GM18870 (cell line): ENCODE data around the gene RAB10.
"Not testable (repeated sequence)": the region's sequence is repeated elsewhere in the genome, so short reads cannot be mapped to it uniquely, and the experiment has no call there.

Source experiments
- ATAC-seq: cut with Tn5 transposase; IDR thresholded peaks from one replicate; pipeline ENCODE4 v1.9.1; 2021; ENCODE audit warnings: moderate library complexity; ENCODE audit not compliant: unreplicated experiment

Gene RAB10

DNA sequence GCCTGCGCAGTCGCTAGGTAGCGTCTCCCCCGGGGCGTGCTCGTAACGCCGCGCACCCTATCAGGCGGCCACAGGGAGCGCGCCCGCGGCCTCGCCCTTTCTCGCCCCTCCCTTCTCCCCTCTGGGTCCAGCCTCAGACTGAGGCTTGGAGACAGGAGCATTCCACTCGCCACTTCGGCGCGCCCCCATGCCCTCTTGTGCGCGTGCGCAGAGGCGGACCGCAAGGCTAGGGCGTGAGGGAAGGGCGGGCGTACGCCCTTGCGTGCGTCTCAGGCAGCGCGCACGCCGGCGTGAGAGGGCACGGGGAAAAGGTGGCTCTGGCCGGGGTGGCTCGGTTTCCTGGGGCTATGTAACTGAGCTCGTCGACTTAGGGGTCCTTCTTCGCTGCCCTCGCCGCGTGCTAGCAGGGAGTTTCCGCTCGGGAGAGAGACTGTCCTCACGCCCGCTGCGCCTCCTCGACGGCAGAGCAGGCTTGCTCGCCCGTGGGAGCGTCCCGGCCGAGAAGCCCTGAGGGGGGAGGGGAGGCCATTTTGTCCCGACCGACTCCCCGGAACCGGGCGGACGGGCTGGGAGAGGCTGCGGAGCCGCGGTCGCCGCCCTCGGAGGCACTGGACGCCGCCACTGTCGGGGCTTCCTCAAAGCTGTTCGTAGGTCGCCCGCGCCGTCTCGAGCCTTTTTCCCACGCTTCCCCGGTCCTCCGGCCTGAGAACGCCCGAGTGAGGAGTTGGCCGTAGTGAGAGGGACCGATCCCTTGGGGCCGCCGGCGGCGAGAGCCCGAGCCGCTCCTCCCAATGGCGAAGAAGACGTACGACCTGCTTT, at the start of gene RAB10:
Gene RAB10, plus strand, starts transcription at position 267 of the 819 bp plus-strand sequence. Its CDS starts 525 bp downstream, at position 792.
- ATAC-seq, result peak; percentile 79

DNA sequence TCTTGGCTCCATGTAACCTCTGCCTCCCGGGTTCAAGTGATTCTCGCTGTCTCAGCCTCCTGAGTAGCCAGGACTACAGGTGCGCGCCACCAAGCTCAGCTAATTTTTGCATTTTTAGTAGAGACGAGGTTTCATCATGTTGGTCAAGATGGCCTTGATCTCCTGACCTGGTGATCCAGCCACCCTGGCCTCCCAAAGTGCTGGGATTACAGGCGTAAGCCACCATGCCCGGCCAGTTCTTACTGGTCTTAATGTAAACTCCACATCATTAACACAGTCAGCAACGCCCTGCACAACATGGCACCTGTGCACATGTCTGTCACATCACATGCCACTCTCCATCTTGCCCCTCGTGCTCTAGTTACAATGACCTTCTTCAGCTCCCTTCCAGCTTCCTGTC, 45.8 kb upstream of the RAB10 start:
- ATAC-seq, result no peak

DNA sequence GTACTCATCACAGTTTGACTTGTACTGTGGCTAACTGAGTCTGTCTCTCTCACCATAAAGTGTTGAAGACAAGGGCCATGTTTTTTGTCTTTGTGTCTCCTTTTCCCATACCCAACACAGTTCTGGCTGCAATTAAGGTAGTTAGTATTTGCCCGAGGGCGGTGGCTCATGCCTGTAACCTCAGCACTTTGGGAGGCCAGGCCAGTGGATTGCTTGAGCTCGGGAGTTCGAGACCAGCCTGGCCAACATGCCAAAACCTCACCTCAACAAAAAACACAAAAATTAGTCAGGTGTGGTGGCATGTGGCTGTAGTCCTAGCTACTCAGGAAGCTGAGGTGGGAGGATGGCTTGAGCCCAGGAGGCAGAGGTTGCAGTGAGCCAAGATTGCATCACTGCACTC, 44.7 kb upstream of the RAB10 start:
- ATAC-seq, result no peak

DNA sequence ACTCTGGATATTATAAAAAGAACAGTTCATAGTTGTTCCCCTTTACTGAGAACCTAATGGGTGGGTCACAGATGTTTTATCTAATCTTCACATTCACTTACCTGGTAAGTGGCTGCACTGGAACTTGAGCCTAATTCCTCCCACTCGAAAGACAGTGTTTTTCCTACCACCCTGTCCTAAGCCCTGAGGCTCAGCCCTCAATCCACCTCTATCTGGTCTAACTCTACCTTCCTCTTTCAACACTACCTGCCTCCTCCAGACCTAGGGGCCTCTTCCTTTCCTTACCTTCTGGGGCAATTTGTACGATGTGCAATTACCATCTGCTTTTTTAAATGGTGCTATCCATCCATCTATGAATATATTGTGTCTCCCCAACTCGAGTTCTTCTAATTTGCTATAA, 41.9 kb upstream of the RAB10 start:
- ATAC-seq, result no peak

DNA sequence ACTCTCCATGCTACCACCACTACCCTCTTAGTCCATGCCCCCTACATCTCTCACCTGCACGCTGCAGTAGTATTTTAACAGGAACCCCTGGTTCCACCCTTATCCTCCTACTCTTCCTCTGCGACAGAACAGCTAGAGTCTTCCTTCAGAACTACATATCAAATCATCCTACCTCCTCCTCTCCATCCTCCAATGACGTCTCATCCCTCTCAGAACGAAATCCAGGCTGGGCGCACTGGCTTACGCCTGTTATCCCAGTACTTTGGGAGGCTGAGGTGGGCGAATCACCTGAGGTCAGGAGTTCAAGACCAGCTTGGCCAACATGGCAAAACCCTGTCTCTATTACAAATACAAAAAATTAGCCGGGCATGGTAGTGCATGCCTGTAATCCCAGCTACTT, 41.3 kb upstream of the RAB10 start:
- no peak for ATAC-seq

DNA sequence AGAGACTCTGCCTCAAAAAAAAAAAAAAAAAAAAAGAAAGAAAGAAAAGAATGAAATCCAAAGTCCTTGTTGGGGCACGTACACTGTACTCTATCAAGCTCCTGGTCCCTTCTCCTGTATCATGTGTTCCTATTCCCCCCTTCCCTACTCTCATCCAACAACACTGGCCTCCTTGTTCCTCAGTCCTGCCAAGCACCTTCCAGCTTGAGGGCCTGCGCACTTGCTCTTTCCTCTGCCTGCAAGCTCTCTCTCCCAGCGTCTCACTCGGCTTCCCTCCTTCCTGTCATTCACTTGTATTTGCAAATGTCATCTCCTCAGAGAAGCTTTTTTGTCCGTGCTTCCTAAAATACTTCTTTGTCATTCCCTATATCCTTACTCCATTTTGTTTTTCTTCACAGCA, 40.8 kb upstream of the RAB10 start:
- no peak for ATAC-seq

DNA sequence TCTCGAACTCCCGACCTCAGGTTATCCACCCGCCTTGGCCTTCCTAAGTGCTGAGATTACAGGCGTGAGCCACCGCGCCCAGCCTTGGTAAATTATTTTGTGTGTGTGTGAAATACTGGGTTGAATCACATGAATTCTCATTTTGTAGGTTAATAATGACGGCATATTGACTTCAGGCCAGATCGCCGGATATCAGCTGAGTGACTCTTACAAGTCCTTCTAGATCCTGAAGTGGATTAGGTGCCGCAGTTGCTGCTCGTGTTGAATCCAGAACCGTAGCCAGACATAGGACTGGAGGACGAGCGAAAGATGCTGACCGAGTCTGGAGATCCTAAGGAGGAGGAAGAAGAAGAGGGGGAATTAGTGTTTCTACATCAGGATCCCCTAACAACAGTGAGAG, 39.4 kb upstream of the RAB10 start:
- ATAC-seq, result no peak

DNA sequence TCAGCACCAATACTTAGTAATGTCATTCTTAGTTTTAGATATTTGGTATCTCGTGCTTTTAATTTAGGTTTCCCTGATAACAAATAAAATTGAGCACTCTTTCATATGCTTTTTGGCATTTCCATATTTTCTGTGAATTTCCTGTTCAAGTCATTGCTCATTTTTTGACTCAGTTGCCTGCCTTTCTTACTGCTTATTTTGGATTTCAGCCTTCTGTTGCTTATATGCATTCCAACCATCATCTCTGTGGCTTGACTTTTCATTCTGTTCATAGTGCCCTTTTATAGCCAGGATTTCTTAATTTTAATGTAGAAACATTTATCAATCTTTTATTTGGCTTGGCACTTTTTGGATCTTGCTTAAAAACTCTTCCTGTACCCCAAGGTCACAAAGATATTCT, 37.0 kb upstream of the RAB10 start:
- no peak for ATAC-seq

DNA sequence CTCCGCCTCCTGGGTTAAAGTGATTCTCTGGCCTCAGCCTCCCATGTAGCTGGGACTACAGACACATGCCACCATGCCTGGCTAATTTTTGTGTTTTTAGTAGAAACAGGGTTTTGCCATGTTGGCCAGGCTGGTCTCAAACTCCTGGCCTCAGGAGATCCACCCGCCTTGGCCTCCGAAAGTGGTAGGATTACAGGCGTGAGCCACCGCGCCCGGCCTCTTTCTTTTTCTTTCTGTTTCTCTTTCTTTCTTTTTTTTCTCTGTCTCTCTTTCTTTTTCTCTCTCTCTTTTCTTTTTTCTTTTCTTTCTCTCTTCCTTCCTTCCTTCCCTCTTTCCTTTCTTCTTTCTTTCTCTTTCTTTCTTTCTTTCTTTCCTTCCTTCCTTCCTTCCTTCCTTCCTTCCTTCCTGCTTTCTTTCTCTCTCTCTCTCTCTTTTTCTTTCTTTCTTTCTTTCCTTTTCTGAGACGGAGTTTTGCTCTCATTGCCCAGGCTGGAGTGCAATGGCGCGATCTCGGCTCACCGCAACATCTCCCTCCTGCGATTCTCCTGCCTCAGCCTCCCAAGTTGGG, 35.0 kb upstream of the RAB10 start:
- ATAC-seq, result not testable (repeated sequence)

DNA sequence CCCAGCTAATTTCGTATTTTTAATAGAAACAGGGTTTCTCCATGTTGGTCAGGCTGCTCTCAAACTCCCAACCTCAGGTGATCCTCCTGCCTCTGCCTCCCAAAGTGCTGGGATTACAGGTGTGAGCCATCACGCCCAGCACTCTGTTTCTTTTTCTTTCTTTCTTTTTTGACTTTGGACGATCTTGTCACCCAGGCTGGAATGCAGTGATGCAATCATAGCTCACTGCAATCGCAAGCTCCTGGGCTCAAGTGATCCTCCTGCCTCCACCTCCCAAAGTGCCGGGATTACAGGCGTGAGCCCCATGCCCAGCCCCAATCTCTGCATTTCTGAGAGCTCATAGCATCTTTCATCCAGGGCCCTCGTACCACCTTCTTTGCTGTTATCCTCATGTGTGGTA, 34.5 kb upstream of the RAB10 start:
- ATAC-seq, result not testable (repeated sequence)

DNA sequence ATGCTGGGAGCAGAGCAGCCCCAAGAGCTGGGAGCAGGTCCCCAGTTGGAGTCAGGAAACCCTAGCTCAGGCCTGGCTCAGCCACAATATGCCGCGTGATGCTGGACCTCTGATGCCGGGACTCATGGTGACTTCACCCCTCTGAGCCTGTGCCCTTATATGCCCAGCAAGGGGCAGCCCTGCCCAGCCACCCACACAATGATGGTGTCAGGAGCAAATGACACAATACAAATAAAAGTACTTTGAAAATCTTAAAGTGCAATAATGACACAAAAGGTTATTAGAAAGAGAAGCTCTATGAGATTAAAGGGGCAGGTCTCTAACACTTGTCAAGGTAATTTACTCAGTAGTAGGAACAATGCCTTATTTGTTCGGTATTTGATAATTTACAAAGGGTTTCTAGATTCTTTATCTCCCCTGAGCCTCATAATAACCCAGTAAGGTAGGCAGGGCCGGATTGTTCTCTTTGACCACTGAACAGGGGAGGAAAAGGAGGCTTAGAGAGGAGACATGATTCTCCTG, 33.3 kb upstream of the RAB10 start:
- ATAC-seq, result no peak

DNA sequence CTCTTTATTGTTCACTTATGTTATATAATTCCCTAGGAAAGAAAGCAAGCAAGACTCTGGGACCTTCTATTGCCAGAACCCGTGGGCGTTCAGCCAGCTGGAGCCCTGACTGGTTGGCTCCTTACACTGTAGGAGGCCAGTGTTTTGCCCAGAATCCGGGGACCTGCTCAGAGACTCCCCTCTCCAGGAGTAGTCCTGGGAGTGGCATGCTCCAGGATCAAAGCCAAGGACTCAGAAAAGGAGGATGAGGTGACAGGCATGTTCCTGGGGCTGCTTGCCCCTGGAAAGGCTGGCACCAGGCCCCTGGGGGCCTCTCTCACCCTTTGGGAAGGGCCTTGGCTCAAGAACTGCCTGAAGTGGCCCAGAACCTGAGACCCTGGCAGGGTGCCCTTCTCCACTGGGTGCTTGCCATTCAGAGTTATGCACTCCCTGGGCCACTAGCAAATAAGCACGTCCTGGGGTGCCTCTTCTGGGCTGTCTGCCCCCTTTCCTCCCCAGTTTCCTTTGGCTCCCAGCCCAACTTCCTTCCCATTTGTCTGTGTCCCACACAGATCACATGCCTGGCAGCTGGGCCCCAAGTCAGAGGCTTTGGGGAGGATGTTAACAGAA, 32.0 kb upstream of the RAB10 start:
- ATAC-seq, result no peak

DNA sequence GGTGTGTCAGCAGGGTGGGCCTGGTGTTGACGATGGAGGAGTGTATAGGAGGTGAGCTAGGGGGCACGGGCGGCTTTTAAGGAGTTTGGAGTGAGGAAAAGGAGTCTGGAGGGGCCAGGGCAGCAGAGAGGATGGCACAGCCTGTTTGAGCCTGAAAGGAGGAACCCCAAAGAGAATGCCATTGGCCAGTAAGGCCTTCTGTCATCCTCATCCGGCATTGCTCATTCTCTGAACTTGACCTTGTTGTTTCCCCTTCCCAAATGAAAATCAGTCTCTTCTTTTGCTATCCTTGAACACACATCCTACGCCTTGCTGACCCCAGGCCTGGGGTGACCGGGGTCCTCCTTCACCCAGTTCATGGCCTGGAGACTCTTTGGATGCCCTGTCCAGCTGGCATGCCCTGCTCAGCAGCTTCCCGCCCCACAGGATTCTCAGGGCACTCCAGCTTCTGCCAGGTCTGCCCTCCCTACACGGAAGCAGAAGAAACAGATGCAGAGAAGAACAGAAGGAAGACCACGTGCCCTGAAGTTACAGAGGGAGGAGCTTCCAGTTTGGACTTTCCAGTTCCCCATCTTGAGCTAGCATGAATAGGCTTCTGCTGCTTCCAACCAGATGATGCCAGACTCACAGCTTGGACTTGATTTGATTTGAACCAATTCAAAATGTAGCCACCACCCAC, 31.1 kb upstream of the RAB10 start:
- no peak for ATAC-seq

DNA sequence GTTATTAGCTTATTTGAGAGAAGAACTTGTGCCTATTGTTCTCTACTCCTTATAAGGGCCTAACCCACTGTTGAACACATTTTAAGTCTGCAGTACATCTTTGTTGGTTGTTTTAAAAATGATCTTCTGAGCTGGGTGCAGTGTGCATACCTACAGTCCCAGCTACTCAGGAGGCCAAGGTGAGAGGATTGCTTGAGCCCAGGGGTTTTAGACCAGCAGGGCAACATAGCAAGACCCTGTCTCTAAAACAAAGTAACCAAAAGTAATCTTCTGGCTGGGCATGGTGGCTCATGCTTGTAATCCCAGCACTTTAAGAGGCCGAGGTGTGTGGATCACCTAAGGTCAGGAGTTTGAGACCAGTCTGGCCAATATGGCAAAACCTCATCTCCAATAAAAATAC, 25.8 kb upstream of the RAB10 start:
- no peak for ATAC-seq

DNA sequence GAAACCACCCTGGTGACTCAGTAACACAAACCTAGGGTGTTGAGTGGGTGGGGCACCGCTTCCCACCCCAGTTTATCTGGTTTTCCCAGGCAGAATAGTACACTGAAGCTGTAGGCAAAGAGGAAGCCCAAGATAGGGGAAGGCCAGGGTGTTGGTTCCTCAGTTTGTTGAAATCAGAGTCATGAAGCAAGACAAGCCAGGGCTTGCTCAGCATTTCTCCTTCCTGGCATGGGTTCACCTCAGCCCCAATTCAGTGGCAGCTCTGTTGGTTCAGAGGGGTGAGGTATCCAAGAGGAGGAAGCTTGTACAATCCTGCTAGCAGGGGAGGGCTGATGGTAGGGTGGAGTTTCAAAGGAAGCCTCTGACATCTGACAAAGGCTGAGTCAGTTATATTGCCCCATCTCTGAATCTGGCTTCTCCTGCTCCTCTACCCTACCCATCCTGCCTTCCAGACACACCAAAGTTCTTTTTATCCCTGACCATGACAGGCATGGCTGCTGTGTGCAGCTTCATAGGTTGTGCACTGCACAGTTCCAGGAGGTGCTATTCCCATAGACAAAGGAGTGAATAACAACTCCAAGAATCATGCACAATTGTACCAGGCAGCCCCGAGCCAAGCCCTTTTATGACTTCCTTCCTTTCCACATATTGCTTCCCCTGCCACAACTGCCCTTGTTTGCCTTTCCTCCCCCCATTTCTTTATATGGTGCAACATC, 24.9 kb upstream of the RAB10 start:
- no peak for ATAC-seq

DNA sequence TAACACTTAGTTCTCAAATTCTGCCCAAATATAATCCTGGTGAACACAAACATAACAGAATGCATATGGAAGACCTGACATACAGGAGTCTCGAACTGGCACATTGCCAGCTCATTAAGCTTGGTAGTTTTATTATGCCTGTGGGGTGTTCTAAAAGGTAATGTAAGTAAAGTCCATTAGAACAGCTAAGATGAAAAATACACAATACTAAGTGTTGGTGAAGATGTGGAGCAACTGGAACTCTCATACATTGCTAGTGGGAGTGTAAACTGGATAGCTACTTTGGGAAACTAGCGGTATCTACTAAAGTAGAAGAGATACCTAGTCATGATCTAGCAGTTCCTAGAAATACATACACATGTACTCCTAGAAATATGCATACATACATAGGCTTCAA, 24.3 kb upstream of the RAB10 start:
- ATAC-seq, result no peak

DNA sequence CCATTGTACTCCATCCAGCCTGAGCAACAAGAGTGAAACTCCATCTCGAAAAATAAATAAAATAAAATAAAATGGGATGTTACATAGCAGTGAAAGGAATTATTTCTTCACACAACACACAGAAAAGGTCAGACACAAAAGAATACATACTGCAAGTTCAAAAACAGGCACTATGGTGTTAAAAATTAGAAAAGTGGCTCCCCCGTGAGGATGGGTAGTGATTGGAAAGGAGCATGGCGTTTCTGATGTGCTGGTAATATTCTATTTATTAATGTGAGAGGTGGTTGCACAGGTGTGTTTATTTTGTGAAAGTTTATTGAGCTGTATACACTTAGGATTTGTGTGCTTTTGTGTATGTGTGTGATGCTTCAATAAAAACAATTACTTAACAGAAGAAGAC, 22.9 kb upstream of the RAB10 start:
- ATAC-seq, result no peak

DNA sequence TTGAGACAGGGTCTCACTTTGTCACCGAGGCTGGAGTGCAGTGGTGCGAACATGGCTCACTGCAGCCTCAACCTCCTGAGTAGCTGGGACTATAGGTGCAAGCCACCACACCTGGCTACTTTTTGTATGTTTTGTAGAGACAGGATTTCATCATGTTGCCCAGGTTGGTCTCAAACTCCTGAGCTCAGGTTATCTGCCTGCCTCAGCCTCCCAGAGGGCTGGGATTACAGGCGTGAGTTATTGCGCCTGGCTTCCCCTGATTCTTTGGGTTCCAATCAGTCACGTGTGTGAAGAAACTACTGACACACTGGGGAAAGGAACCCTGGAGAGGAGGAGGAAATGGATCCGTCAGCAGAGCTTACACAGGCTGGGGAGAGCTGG, 22.3 kb upstream of the RAB10 start:
- ATAC-seq, result no peak

DNA sequence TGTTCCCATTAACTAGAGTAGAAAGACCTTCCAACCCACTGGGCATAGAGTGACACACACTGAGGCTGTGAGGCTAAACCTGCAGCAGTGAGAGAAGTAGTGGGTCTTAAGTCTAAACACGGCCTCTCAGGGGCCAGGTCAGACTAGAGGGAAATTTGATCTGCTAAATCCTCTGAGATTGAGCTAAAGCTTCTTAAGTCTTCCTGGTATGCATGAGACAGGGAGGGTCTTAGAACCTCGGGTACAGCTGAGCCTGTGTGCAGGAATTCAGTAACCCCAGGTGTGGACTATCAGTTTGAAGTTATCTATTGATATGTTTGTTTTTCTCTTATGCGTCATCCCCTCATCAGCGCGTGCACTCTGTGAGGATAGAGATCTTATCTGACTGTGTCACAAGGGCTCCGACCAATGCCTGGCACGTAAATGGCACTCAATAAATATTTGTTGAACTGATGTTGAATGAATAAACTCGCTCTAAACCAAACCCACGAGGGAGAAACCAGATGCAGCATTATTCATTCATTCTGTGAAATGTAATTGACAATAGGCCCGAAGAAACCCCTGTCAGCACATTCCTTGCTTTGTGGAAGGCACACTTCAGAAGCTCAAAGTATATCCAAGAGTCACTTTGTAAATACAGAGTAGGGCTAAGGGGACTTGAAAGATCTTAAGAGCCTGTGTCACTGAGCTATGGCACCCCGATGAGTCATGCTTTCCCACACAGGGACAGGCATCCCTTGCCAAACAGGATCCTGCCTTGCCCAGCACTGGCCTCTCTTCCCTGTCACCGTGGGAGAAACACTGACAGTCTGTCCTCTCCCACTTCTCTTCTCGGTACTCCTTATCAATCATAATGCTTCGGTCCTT, 21.7 kb upstream of the RAB10 start:
- no peak for ATAC-seq

DNA sequence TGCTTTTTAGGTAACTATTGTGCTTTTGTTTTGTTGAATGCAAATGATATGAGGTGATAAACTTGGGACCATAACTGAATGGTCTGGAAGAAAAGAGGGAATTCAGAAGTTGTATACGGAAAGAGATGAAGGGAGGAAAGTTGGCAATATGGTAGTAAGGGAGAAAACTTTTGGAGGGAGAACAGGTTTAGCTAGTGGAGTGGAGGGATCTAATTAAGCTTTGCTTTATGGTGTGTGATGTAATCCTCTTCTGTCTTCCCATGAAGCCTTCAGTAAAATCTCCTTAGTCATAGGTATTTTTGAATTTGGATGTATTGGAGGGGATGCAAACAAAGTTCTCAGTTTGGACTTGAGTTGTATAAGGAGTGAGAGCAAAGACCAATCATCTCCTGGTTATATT, 20.2 kb upstream of the RAB10 start:
- ATAC-seq, result no peak
